DND-41 (cell line): ENCODE results near the gene ORAI2.
"Not testable (repeated sequence)": the region's sequence is repeated elsewhere in the genome, so short reads cannot be mapped to it uniquely, and the experiment has no call there.

Experiments
- ATAC-seq: fragments of 200-7000 bp; cut with Tn5 transposase; 3 replicates; pipeline ENCODE4 v1.9.1; 2021; ENCODE audit warnings: low read depth; ENCODE audit not compliant: insufficient read depth
- DNase-seq: peaks from one replicate; pipeline ENCODE4 v3.0.0-alpha.2; 2020
- H2AFZ ChIP-seq: 2 replicates; pipeline ENCODE4 v1.6.0; 2012; ENCODE audit warnings: low read depth, low read length
- H3K27ac ChIP-seq: 2 replicates; pipeline ENCODE4 v1.5.1; 2012; ENCODE audit warnings: low read length, inconsistent platforms
- H3K27me3 ChIP-seq: fragments of 200-600 bp; sonication (generic); 2 replicates; pipeline ENCODE4 v1.6.0; 2012; ENCODE audit warnings: low read length, mild to moderate bottlenecking, inconsistent platforms; ENCODE audit not compliant: insufficient read depth, poor library complexity
- H3K36me3 ChIP-seq: 2 replicates; pipeline ENCODE4 v1.5.1; 2012; ENCODE audit warnings: low read length, inconsistent platforms; ENCODE audit not compliant: insufficient read depth
- H3K4me1 ChIP-seq: 2 replicates; pipeline ENCODE4 v1.5.1; 2012; ENCODE audit warnings: mild to moderate bottlenecking, low read length; ENCODE audit not compliant: insufficient read depth
- H3K4me2 ChIP-seq: 2 replicates; pipeline ENCODE4 v1.6.0; 2012; ENCODE audit warnings: mild to moderate bottlenecking, moderate library complexity, low read length, inconsistent platforms; ENCODE audit not compliant: insufficient read depth
- H3K4me3 ChIP-seq, 2 experiments: fragments of 200-600 bp in 1 of 2; shearing (Covaris generic) in 1 of 2; 2 replicates each; pipeline ENCODE4 v1.5.1; 2012 to 2016; ENCODE audit warnings: inconsistent platforms in 2 of 2, low read length in 2 of 2, mild to moderate bottlenecking in 2 of 2, low read depth in 1 of 2, moderate library complexity in 1 of 2
- H3K79me2 ChIP-seq: 2 replicates; pipeline ENCODE4 v1.6.0; 2012; ENCODE audit warnings: low read length, inconsistent platforms; ENCODE audit not compliant: insufficient read depth
- H3K9ac ChIP-seq: 2 replicates; pipeline ENCODE4 v1.6.0; 2012; ENCODE audit warnings: low read depth, mild to moderate bottlenecking, inconsistent platforms, low read length, moderate library complexity
- H3K9me3 ChIP-seq: 2 replicates; pipeline ENCODE4 v1.5.1; 2012; ENCODE audit warnings: low read length, moderate library complexity, mild to moderate bottlenecking, inconsistent platforms; ENCODE audit not compliant: insufficient read depth, severe bottlenecking
- H4K20me1 ChIP-seq: 2 replicates; pipeline ENCODE4 v1.6.0; 2012; ENCODE audit warnings: low read length; ENCODE audit not compliant: insufficient read depth
- EZH2 ChIP-seq: IDR thresholded peaks from 3 replicates; pipeline ENCODE4 v1.6.1; 2012; ENCODE audit warnings: borderline replicate concordance, low read depth, mild to moderate bottlenecking, moderate library complexity, low read length, inconsistent platforms; ENCODE audit not compliant: severe bottlenecking
- TF ChIP-seq, protein P1 (sequence below): IDR thresholded peaks from 2 replicates; pipeline ENCODE4 v1.5.1; 2012; ENCODE audit warnings: borderline replicate concordance, low read length, moderate library complexity, mild to moderate bottlenecking; ENCODE audit not compliant: poor library complexity, severe bottlenecking; ENCODE audit errors: extremely low read depth

ORAI2 gene

DNA sequence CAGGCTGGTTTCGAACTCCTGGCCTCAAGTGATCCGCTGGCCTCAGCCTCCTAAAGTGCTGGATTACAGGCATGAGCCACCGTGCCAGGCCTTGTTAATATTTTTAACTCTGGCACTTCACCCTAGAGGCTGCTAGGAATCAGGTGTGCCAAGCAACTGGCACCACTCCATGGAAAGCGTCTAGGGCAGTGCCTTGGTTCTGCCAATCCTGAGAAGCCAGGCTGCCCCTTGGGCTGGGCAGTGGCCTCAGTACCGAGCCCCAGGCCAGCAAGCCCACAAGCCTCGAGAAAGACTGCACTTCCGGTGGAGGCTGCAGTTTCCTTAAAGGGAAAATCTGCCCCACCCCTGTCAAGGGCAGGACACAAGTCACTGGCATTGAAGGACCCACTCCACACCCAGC is 19.9 kb downstream of the ORAI2 start:
- no peaks in the 10 kb centered on the region for H3K9me3 ChIP-seq
- no peaks in the 10 kb centered on the region for H4K20me1 ChIP-seq
- H3K27me3 ChIP-seq = no peaks in the 10 kb centered on the region
- no peak overlapping the region for H3K9ac ChIP-seq
- no peak overlapping the region for H2AFZ ChIP-seq
- H3K4me3 ChIP-seq = no peak overlapping the region
- H3K27ac ChIP-seq = no peak overlapping the region
- H3K4me2 ChIP-seq = no peak overlapping the region
- no peak for ATAC-seq
- H3K36me3 ChIP-seq = peaks cover 27% of the 10 kb centered on the region
- no peaks in the 10 kb centered on the region for H3K79me2 ChIP-seq
- no peaks in the 10 kb centered on the region for H3K4me1 ChIP-seq
- TF ChIP-seq, protein P1, sequence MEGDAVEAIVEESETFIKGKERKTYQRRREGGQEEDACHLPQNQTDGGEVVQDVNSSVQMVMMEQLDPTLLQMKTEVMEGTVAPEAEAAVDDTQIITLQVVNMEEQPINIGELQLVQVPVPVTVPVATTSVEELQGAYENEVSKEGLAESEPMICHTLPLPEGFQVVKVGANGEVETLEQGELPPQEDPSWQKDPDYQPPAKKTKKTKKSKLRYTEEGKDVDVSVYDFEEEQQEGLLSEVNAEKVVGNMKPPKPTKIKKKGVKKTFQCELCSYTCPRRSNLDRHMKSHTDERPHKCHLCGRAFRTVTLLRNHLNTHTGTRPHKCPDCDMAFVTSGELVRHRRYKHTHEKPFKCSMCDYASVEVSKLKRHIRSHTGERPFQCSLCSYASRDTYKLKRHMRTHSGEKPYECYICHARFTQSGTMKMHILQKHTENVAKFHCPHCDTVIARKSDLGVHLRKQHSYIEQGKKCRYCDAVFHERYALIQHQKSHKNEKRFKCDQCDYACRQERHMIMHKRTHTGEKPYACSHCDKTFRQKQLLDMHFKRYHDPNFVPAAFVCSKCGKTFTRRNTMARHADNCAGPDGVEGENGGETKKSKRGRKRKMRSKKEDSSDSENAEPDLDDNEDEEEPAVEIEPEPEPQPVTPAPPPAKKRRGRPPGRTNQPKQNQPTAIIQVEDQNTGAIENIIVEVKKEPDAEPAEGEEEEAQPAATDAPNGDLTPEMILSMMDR = no peak
- no peak for TF ChIP-seq EZH2
- DNase-seq = no peak

DNA sequence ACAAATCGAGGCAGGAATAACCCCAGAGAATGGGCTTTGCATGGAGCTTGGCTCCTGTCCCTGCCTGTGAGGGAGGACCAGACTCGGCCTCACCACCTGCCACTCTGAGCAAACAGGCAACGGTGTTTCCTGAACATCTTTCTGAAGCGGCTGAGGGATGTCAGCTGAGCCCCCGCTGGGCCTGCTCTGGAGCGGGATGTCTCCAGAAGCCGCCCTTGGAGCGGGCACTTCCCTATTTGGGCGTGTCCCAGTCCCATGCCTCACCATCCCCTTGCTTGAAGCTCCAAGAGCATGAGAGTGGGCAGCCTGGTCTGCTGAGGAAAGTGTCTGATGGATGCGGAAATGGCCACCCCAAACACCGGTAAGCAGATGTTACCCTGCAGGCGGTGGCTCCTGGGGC is 21.1 kb downstream of the ORAI2 start:
- Histone ChIP-seq H3K9me3 (no peaks in the 10 kb centered on the region), H3K79me2 (no peaks in the 10 kb centered on the region), H2AFZ (no peak overlapping the region), H3K27me3 (no peaks in the 10 kb centered on the region), H3K9ac (no peak overlapping the region), H3K27ac (no peak overlapping the region), H3K4me1 (no peaks in the 10 kb centered on the region), H3K4me3 (no peak overlapping the region), H4K20me1 (no peaks in the 10 kb centered on the region), H3K36me3 (peaks cover 35% of the 10 kb centered on the region), H3K4me2 (no peak overlapping the region)
- ATAC-seq = no peak
- no peak for TF ChIP-seq EZH2
- TF ChIP-seq, protein P1 = no peak
- DNase-seq = no peak

DNA sequence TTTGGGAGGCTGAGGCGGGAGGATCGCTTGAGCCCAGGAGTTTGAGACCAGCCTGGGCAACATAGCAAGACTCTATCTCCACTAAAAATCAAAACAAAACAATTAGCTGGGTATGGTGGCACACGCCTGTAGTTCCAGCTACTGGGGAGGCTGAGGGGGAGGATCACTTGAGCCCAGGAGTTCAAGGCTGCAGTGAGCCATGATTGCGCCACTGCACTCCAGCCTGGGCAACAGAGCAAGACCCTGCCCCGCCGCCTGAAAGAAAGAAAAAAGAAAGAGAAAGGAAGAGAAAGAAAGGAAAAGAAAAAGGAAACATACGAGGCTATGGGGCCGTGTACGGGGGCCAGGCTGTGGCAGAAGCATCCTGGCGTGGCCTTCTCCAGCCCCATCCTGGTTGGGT is 21.6 kb downstream of the ORAI2 start:
- not testable (repeated sequence) for H3K4me2 ChIP-seq, H3K27ac ChIP-seq, H3K4me3 ChIP-seq, H3K4me1 ChIP-seq, H3K9me3 ChIP-seq, DNase-seq, H3K9ac ChIP-seq, H2AFZ ChIP-seq, H3K79me2 ChIP-seq, H3K27me3 ChIP-seq, H4K20me1 ChIP-seq
- H3K36me3 ChIP-seq = peaks cover 37% of the 10 kb centered on the region
- 0 out of 3 replicates have a peak, but pooled peaks have one; percentile 6 for ATAC-seq

- Histone ChIP-seq H3K27ac (no peak overlapping the region), H3K9ac (no peak overlapping the region), H3K27me3 (no peaks in the 10 kb centered on the region), H3K4me1 (no peaks in the 10 kb centered on the region), H3K4me2 (no peak overlapping the region), H2AFZ (no peak overlapping the region), H3K9me3 (no peaks in the 10 kb centered on the region), H4K20me1 (no peaks in the 10 kb centered on the region), H3K36me3 (peaks cover 37% of the 10 kb centered on the region), H3K79me2 (peaks cover 4% of the 10 kb centered on the region; the same call in 1 of the 2 replicates), H3K4me3 (no peak overlapping the region)
- ATAC-seq = 0 out of 3 replicates have a peak, but pooled peaks have one; percentile 21
- TF ChIP-seq, protein P1 = no peak
- no peak for TF ChIP-seq EZH2
- no peak for DNase-seq
Observed at GRCh38 chr7:102455596-102455995, 22.2 kb downstream of the ORAI2 start.
